GM19351 (cell line): Measurements from ENCODE around the gene PDZD4.

ENCODE experiments used
- ATAC-seq: cut with Tn5 transposase; IDR thresholded peaks from one replicate; pipeline ENCODE4 v1.9.1; 2021; ENCODE audit warnings: mild to moderate bottlenecking, moderate library complexity; ENCODE audit not compliant: unreplicated experiment

The PDZD4 gene

DNA sequence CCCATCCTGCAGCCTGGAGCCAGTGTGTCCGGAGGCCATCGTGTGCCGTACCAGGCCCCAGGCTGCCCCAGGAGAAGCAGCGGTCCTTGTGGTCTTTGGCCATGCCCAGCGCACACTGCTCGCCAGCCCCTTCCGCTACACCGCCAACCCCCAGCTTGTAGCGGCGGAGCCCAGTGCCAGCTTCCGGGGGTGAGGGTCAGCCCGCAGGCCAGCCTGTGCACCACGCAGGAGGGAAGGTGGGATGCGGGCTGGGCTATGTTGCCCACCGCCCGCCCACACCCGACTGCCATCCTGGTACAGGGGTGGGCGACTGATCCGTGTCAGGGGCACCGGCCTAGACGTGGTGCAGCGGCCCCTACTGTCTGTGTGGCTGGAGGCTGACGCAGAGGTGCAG lies 57.1 kb downstream of the PDZD4 start:
- ATAC-seq, result no peak

DNA sequence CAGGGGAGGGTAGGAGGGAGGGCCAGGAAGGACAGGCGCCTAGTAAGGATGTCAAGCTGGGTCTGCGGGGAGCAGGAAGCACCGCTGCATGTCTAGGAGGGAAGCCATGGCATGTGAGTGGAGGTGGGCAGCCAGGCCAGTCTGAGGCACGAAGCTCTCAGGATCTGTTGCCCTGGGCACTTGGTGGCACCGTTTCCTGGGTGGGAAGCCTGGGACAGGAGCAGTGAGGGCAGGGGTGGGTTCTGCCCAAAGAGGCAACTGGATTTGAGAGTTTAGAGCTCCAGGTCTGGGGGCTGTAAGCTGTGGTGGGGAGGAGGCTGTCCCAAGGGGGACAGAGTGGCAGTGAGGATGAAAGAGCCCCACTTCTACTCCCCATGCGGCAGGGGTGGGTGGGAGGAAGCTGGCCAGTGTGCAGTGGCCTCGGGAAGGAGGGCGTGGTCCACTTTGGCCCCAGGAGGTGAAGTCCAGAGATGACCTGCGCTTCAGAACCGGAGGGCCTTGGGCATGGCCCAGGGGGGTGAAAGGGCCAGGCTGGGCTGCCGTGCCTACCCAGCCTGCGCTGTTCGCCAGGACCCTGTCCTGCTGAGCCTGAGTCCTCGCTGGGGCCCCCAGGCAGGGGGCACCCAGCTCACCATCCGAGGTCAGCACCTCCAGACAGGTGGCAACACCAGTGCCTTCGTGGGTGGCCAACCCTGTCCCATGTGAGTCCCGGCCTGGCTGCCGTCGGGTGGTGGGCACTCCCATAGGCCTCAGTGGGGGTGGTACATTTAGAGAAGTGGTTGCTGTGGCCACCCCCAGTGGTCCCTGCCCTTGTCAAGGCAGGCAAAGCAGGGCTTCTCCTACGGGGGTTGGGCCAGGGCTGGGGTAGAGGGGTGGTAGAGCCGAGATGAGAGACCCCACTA lies 57.8 kb downstream of the PDZD4 start:
- no peak for ATAC-seq

DNA sequence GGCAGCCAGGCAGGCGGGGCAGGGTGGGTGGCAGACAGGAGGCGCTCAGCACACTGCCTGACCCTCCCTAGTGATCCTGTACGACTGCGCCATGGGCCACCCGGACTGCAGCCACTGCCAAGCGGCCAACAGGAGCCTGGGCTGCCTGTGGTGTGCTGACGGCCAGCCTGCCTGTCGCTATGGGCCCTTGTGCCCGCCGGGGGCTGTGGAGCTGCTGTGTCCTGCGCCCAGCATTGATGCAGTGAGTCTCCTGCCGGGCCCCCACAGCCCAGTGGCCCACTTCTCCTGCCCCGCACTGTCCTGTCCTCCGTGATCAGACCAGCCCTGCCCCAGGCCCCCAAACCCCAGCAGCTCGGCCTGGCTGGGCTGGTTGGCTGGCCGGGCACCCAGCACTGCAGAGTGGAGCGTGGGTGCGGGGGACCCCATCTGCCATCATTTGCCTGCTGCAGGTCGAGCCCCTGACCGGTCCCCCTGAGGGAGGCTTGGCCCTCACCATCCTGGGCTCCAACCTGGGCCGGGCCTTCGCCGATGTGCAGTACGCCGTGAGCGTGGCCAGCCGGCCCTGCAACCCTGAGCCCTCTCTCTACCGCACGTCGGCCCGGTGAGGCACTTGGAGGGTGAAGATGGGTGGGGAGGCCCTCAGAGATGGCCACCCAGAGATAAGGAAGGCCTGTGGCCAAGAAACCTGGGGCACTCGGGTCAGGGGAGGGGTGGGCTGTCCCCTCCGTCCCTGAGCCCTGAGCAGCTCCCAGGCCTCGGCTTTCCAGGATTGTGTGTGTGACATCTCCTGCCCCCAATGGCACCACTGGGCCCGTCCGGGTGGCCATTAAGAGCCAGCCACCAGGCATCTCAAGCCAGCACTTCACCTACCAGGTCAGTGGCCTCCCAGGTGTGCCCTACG lies 58.7 kb downstream of the PDZD4 start:
- ATAC-seq, result no peak

DNA sequence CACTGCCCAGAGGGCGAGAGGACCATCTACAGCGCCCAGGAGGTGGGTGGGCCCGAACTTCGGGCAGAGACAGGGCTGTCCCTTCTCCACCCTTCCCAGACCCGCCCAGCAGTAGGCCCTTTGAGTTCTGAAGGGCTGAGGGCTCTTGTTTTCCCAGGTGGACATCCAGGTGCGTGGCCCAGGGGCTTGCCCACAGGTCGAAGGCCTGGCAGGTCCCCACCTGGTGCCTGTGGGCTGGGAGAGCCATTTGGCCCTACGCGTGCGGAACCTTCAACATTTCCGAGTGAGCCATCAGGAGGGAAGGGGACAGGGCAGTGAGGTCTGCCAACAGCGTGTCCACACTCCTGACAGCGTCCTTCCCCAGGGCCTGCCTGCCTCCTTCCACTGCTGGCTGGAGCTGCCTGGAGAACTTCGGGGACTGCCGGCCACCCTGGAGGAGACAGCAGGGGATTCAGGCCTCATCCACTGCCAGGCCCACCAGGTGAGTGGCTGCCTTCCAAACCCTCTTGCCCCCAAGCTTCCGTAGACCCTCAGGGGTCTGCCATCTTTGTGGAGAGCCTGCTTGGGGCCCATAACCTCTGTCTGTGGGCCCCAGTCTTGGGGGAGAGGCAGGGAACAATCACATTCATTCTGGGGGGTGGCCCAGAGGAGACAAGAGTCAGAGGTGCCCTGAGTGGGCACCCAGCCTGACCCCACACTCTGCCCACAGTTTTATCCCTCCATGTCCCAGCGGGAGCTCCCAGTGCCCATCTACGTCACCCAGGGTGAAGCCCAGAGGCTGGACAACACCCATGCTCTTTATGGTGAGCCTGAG lies 59.5 kb downstream of the PDZD4 start:
- no peak for ATAC-seq

DNA sequence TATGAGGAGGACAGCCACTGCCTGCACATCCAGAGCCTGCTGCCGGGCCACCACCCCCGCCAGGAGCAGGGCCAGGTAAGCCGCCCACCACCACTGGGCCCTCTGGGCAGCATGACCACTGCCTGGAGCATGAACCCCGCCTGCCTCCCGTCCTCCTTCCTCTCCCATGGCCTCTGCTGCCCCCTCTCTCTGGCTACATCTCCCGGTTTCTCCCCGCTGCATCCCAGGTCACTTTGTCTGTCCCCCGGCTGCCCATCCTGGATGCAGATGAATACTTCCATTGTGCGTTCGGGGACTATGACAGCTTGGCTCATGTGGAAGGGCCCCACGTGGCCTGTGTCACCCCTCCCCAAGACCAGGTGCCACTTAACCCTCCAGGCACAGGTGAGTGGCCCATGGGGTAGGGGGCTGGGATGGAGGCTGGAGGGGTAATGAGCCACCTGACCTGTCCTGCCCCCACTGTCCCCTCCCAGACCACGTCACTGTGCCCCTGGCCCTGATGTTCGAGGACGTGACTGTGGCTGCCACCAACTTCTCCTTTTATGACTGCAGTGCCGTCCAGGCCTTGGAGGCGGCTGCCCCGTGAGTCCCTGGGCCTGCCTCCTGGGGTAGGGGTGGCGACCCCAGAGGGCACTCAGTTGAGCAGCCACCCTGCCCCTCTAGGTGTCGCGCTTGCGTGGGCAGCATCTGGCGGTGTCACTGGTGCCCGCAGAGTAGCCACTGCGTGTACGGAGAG lies 60.3 kb downstream of the PDZD4 start:
- no peak for ATAC-seq

DNA sequence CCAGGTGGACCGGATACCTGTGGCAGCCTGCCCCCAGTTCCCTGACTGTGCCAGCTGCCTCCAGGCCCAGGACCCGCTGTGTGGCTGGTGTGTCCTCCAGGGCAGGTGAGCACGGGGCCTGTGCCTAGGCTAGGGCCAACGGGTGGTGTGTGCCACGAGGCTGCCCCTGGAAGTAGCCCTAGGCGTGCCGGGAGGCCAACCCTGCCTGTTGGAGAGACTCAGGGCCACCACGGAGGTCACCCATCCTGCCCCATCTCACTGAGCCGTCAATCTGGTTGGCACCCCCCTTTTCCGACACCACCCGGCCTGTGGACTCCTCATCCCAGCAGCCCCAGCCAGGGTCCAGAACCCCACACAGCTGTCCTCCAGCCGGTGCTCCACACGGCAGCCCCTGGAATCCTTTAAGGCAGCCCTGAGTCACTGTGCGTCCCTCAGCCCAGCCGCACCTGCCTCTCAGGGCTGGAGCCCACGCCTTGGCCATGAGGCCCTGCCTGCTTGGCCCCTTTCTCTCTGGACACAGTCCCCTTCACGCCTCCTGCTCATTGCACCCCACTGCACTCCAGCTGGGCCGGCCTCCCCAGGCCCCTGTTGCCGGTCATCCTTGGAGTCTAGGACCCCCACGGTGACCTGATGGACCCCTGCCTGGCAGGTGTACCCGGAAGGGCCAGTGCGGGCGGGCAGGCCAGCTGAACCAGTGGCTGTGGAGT lies 61.0 kb downstream of the PDZD4 start:
- ATAC-seq, result no peak

DNA sequence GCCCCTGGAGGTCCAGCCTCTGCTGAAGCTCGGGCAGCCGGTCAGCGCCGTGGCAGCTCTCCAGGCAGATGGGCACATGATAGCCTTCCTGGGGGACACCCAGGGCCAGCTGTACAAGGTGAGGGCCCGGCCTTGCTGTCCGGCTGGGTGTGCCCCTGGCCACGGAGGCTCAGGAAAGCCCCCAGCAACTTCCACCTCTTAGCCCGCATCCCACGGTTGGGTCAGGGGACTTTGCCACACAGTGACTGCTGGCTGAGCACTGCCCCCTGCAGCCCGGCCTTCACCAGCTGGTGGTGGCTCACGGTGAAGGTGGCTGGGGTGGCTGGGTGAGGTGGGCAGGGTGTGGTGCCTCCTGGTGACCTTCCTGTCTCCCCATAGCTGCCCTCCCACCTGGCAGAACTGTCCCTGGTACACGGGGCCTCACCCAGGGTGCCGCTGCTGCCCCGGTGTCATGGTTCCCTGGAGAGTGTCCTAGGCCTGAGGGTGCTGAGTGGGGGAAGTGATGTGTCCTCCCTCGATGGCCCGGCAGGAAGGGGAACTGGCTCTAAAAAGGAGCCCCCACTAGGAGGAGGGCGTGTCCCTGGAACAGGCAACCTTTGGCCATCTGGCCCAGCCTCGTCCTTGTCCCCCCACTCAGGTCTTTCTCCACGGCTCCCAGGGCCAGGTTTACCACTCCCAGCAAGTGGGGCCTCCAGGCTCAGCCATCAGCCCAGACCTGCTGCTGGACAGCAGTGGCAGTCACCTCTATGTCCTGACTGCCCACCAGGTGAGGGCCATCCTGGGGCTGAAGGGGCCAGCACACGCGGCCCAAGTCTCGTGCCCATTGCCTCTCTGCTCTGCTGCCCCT lies 61.8 kb downstream of the PDZD4 start:
- no peak for ATAC-seq

DNA sequence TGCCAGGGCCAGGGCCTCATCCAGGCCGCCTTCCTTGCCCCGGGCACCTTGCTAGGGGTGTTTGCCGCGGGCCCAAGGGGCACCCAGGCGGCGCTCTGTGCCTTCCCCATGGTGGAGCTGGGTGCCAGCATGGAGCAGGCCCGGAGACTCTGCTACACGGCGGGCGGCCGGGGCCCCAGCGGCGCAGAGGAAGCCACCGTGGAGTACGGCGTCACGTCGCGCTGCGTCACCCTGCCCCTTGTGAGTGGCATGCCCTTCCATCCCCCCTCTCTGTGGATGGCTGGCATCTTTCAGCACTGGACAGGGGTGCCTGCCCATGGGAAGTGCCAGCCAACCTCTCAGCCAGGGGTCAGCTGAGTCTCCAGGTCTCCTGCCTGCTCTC lies 62.7 kb downstream of the PDZD4 start:
- no peak for ATAC-seq

DNA sequence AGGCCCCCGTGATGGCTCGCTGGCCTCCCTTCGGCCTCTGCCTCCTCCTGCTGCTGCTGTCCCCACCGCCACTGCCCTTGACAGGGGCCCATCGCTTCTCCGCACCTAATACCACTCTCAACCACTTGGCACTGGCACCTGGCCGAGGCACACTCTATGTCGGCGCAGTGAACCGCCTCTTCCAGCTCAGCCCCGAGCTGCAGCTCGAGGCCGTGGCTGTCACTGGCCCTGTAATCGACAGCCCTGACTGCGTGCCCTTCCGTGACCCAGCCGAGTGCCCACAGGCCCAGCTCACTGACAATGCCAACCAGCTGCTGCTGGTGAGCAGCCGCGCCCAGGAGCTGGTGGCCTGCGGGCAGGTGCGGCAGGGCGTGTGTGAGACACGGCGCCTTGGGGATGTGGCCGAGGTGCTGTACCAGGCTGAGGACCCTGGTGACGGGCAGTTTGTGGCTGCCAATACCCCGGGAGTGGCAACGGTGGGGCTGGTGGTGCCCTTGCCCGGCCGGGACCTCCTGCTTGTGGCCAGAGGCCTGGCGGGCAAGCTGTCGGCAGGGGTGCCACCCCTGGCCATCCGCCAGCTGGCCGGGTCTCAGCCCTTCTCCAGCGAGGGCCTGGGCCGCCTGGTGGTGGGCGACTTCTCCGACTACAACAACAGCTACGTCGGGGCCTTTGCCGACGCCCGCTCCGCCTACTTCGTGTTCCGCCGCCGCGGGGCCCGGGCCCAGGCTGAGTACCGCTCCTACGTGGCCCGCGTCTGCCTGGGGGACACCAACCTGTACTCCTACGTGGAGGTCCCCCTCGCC lies 63.3 kb downstream of the PDZD4 start:
- ATAC-seq, result no peak

DNA sequence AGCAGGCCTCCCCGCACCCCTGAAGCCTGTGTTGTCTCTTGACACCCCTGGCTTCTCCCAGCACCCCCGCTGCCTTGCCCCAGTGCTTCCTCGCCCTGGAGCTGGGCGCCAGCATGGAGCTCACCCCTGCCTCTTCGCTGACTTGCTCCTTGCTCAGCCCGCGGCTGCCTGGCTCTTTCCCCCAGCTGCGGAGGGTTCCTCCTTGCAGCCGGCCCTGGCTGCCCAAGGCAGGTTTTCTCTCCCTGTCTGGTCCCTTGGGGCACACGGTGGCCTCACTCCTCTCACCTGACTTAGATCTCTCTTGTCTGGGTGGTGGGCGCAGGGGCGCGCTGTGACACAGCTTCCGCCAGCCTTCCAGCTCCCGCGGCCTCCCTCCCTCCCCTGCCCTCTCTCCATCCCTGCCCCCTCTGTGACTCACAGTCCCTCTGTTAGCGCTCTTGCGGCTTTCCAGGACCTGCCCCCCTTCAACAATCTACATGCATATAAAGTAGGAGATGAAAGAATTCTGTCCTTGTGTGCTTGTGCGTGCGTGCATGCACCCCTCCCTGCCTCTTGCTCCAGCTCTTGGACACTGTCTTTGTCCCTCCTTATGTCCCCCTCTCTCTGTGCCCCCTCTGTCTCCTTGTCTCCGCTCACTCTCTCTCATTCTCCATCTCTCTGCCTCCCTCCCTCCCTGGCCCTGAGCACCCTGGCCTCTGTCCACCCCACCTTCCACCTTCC lies 64.1 kb downstream of the PDZD4 start:
- no peak for ATAC-seq

DNA sequence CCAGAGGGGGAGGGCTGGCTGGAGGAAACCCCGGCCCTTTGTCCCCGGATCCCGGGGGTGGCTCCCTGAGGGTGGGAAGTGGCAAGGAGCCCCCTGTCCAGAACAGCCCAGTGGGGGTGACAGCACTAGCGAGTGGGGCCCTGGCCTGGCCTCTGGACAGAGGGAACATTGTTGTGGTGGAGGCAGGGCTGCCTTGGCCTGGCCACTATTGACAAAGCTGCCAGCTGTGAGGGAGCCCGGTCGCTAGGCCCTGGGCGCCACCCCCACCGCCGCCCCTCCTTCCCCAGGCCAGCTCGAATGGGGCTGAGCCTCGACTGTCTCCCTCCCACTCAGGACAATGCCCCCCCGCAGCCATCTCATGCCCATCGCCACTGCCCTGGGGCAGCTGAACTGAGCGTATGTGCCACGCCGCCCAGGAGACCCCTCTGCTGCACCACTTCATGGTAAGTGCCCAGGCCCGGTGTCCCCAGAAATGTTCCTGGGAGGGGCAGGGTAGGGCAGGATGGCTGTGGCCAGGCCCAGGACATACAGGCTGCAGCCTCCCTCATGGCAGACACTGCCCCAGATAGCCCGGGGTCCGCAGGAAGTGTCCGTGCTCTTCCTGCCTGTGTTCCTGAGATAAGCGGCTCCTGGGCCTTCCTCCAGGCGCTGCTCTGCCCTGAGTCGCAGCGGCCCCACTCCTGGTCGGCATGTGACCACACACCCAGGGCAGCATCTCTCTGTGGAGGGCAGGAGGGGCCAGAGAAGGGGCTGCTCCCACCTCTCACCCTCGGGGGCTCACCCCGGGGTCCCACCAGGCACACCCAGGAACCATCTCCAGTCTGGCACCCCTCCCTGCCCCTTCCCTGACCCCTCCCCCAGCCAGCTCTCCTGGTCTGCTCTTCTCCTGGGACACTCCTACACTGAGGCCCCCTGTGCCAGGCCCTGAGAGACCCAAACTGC lies 64.9 kb downstream of the PDZD4 start:
- ATAC-seq, result no peak

DNA sequence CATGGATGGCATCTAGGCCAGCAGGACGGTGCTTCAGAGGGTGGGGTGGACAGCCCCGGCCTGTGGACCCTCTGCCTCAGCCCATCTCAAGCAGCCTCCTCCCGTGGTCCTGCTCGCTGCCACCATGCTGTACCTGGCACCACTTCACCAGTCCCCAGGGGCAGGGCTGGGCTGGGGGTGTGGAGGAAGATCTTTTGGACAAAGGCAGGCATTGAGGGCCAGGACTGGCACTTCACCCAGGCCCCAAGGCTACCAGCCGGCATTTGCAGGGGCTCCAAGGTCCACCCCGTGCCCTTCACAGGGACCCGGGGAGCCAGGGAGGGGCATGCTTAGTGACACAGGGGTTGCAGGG lies 65.6 kb downstream of the PDZD4 start:
- ATAC-seq, result no peak

DNA sequence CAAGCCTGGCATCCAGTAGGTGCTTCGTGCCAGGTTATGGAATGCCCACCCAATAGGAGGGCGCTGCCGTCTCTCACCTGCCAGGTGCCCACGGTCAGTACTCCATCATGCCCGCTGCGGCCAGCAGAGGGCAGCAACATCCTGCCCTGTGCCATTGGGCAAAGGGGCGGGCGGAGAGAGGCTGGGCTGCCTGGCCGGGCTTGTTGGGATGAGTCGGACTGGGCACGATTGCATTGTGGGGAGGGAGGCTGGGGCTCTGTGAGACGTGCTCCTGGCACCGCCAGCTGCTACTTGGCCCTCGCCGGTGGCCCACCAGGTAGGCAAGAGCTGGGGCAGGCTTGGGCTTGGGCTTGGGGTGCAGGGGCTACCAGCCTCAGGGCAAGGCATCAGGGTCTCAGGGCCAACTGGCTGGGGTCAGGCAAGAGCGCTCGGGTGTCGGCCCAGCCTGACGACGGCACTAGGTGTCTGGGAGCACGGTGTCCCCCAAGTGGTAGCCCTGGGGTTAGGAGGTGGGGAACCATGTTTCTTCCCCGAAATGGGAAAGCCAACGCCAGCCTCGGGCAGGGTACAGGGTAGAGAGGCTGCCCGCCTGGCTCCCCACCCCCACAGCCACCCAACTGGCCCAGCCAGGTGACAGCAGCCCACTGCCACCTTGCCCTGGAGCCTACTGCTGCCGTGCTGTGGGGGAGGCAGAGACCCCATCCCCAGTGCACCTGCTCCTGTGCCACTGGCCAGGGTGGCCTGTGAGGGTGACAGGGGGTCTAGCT lies 66.2 kb downstream of the PDZD4 start, which contains the start of gene PLXNB3:
Gene PLXNB3 (plus strand): TSS at position 261 of the 767 bp plus-strand sequence. CDS start 1,287 bp downstream, outside the sequence.
- ATAC-seq, result peak; percentile 77

DNA sequence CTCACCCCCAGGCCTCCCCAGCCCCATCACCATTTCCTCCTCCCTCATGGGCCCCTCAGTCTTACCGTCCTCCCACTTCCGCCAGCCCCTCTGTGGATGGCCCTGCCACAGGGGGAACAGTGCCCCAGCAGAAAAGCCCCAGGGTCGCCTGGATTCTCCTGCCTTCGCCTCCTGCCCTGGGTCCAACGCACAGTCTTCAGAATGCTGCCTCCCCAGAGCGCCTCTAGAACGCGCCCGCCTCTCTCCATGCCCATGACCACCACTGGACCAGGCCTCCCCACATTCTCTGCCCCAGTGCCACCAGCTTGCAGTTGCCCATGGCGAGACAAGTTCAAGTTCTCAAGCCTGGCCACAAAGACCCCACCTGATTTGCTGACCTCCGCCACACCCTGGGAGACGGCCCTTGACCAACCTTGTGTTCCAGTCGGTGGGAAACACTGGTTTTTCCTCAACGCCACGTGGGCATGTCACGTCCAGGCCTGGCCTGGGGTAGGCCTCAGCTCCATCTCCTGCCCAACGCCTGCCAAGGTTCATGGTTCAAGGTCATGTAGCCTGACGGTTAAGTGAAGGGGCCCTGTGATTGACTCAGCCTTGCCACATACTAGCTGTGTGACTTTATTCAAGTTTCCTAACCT lies 66.9 kb downstream of the PDZD4 start:
- ATAC-seq, result no peak

DNA sequence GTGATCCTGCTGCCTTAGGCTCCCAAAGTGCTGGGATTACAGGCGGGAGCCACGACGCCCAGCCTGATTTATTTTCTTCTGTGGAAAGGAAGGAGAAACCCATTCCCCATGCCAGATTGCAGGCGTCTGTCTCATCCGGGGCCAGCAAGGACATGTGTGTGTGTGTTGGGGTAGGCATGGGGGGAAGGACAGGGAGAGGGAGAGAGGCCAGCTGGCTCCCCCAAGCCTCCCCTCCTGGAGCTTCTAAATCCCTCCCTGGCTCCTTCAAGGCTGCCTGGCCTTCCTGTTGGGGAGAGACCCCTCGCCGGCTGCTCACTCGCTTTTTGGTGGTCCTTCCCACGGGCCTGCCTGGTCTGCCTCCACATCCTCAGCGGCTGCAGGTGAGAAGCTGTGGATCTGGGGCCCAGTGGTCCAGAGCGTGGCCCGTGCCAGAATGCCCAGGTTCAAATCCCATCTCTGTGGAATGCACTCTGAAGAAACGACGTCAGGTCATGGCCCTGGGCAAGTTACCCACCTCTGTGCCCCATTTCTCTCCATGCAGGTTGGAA lies 67.6 kb downstream of the PDZD4 start:
- no peak for ATAC-seq
